Caco-2 (cell line): ENCODE data around the gene CREB3L1. TPM values are rescaled to one million over a fixed set of nuclear protein-coding genes. Genes with fewer than 3 reads are reported as not detected.

Source experiments
- Bru-seq: library from RNA; stranded (reverse); fragments of 400-500 nt; gene quantifications from one replicate; lab custom pipeline; 2021; lab: Mats Ljungman, UMichigan
- BruChase-seq, 2 experiments: library from RNA; stranded (reverse); fragments of 400-500 nt; gene quantifications; one replicate each; lab custom pipeline; 2021; lab: Mats Ljungman, UMichigan
- BruUV-seq: library from RNA; stranded (reverse); fragments of 400-500 nt; replicated peaks from 2 replicates; lab custom pipeline; 2021; lab: Mats Ljungman, UMichigan
- CTCF ChIA-PET: fragments of 300-600 bp; sonication (Branson Sonifier 250); formaldehyde crosslinking; loops from one replicate; lab custom pipeline; 2022; ENCODE audit warnings: antibody characterized with exemption; lab: Charles Lee
- POLR2A ChIA-PET: fragments of 300-600 bp; sonication (Branson Sonifier 250); formaldehyde crosslinking; loops from one replicate; lab custom pipeline; 2022; ENCODE audit warnings: antibody characterized with exemption; lab: Charles Lee
- DNase-seq, 2 experiments: peaks; one replicate each; pipeline versions ENCODE4 v3.0.0 to v3.0.0-alpha.2; 2020 to 2022
- H3K27me3 ChIP-seq: replicated peaks from 2 replicates; pipeline ENCODE4 v1.6.0; 2011; ENCODE audit warnings: low read length; ENCODE audit not compliant: control insufficient read depth, insufficient read depth
- H3K36me3 ChIP-seq: 2 replicates; pipeline ENCODE4 v1.5.1; 2011; ENCODE audit warnings: low read length; ENCODE audit not compliant: control insufficient read depth, insufficient read depth
- H3K4me1 ChIP-seq: fragments of 250-450 bp; sonication (Bioruptor Pico); 2 replicates; pipeline ENCODE4 v1.5.1; 2020; ENCODE audit warnings: mild to moderate bottlenecking
- H3K4me3 ChIP-seq: 2 replicates; pipeline ENCODE4 v1.5.1; 2011; ENCODE audit warnings: low read depth, mild to moderate bottlenecking, control low read depth, low read length
- H3K9me3 ChIP-seq: fragments of 250-450 bp; sonication (Bioruptor Pico); 2 replicates; pipeline ENCODE4 v1.5.1; 2020; ENCODE audit warnings: mild to moderate bottlenecking, moderate library complexity
- H3K27ac Mint-ChIP-seq: one replicate; pipeline ENCODE4 v1.8.0; 2022; ENCODE audit warnings: mixed read lengths; ENCODE audit not compliant: unreplicated experiment
- H3K27me3 Mint-ChIP-seq: one replicate; pipeline ENCODE4 v1.8.0; 2022; ENCODE audit warnings: mixed read lengths; ENCODE audit not compliant: insufficient read depth, unreplicated experiment
- H3K36me3 Mint-ChIP-seq: one replicate; pipeline ENCODE4 v1.8.0; 2022; ENCODE audit warnings: mild to moderate bottlenecking, mixed read lengths; ENCODE audit not compliant: insufficient read depth, unreplicated experiment
- H3K4me1 Mint-ChIP-seq: one replicate; pipeline ENCODE4 v1.8.0; 2022; ENCODE audit warnings: low read depth, mixed read lengths; ENCODE audit not compliant: unreplicated experiment
- H3K4me3 Mint-ChIP-seq: one replicate; pipeline ENCODE4 v1.8.0; 2022; ENCODE audit warnings: mild to moderate bottlenecking, moderate library complexity, mixed read lengths; ENCODE audit not compliant: unreplicated experiment
- H3K9me3 Mint-ChIP-seq: one replicate; pipeline ENCODE4 v1.8.0; 2022; ENCODE audit warnings: mixed read lengths; ENCODE audit not compliant: unreplicated experiment
- CTCF ChIP-seq, 2 experiments: fragments of 200-600 bp in 1 of 2; IDR thresholded peaks; 1 replicate in 1 of 2; 2 replicates in 1 of 2; pipeline versions ENCODE4 v1.5.1 to v1.8.0; 2011 to 2022; ENCODE audit warnings: antibody characterized with exemption in 1 of 2, control low read depth in 1 of 2, inconsistent platforms in 1 of 2, low read depth in 1 of 2, low read length in 1 of 2, mild to moderate bottlenecking in 1 of 2, moderate library complexity in 1 of 2; ENCODE audit not compliant: insufficient read depth in 1 of 2, severe bottlenecking in 1 of 2, unreplicated experiment in 1 of 2
- intact Hi-C: fragments of 100-400 bp; cut with micrococcal nuclease; formaldehyde crosslinking; loops from one replicate; pipeline ENCODE4 v1.10.0; 2022; ENCODE audit not compliant: unreplicated experiment
- long read RNA-seq: library from polyadenylated mRNA; stranded (forward); transcript quantifications from one replicate; pipeline ENCODE4 v2.0.0, GENCODE V29; 2022
- total RNA-seq: library from RNA; stranded (reverse); gene quantifications from 2 replicates; pipeline ENCODE4 v1.2.3, GENCODE V29; 2022

The CREB3L1 gene
- total RNA-seq (24.9 and 29.5 TPM in 2 replicates), Bru-seq, nascent RNA (percentile 63 among the genes with signal in this experiment), BruChase-seq, experiment 1, labeled RNA remaining after a 2-hour chase (percentile 57 among the genes with signal in this experiment), BruChase-seq, experiment 2, labeled RNA remaining after a 6-hour chase (percentile 62 among the genes with signal in this experiment)
- long read RNA-seq, transcript CREB3L1-206 (12 exons, 2,687 nt): major isoform, 48 of 69 reads
- long read RNA-seq, partial matches to known transcripts: 8 of 69 reads
- long read RNA-seq, other reads (novel, unspliced or antisense): 13 of 69 reads

- CTCF ChIA-PET: interaction anchor here (0.6 to 2.3 kb wide), 12 partner anchors 12 to 114 kb away, joined by 3 to 12 read pairs (median 4); partner anchors contain the start of gene CHRM4
- H3K4me3 Mint-ChIP-seq: peak within 1 kb of the TSS; percentile 89
- peak within 1 kb of the TSS; percentile 85 for H3K4me3 ChIP-seq
- H3K9me3 ChIP-seq: no peaks in the 10 kb centered on the region
- POLR2A ChIA-PET: interaction anchor here (0.6 to 3.5 kb wide), 3 partner anchors 35 to 157 kb away, joined by 5 to 23 read pairs (median 10); no protein-coding TSS in a partner anchor
- H3K4me1 ChIP-seq: peaks cover 64% of the 10 kb centered on the region
- H3K36me3 ChIP-seq: no peaks in the 10 kb centered on the region; the same call in 1 of the 2 replicates
- H3K27me3 ChIP-seq: no peaks in the 10 kb centered on the region
- intact Hi-C loops: loop anchor here (1.0 to 2.0 kb wide), 3 partner anchors 19 to 31 kb away; no protein-coding TSS in a partner anchor
- BruUV-seq: no TSS peak
- peaks cover 66% of the 10 kb centered on the region for H3K4me1 Mint-ChIP-seq
- H3K27me3 Mint-ChIP-seq: no peaks in the 10 kb centered on the region
- DNase-seq: peak; percentile 73 to 81
- no peak for TF ChIP-seq CTCF (IDR thresholded peaks at IDR 0.05; ENCODE audit: insufficient read depth in 1 of 2, low read depth in 1 of 2, low read length in 1 of 2, severe bottlenecking in 1 of 2, unreplicated experiment in 1 of 2)
- no peaks in the 10 kb centered on the region for H3K9me3 Mint-ChIP-seq
- H3K36me3 Mint-ChIP-seq: peaks cover 13% of the 10 kb centered on the region
- peak within 1 kb of the TSS; percentile 52 for H3K27ac Mint-ChIP-seq
These were observed at the start of gene CREB3L1 for GRCh38 chr11:46277622-46278386. CREB3L1 (plus strand) TSS chr11:46277662; CDS start chr11:46278112, 450 bp downstream.

- no peak overlapping the region for H3K4me3 Mint-ChIP-seq
- no peaks in the 10 kb centered on the region for H3K36me3 ChIP-seq
- H3K9me3 Mint-ChIP-seq: peaks cover 7% of the 10 kb centered on the region
- H3K4me3 ChIP-seq: no peak overlapping the region
- no peaks in the 10 kb centered on the region for H3K27me3 ChIP-seq
- TF ChIP-seq CTCF (IDR thresholded peaks at IDR 0.05; ENCODE audit: insufficient read depth in 1 of 2, low read depth in 1 of 2, low read length in 1 of 2, severe bottlenecking in 1 of 2, unreplicated experiment in 1 of 2): no peak
- no peaks in the 10 kb centered on the region for H3K4me1 ChIP-seq
- no peaks in the 10 kb centered on the region for H3K4me1 Mint-ChIP-seq
- H3K27ac Mint-ChIP-seq: no peak overlapping the region
- DNase-seq: no peak
- POLR2A ChIA-PET: no interaction called here
- intact Hi-C loops: no loop called here
- BruUV-seq: no TSS peak
- H3K27me3 Mint-ChIP-seq: peaks cover under 1% of the 10 kb centered on the region
- CTCF ChIA-PET: no interaction called here
- peaks cover 6% of the 10 kb centered on the region for H3K36me3 Mint-ChIP-seq
- no peaks in the 10 kb centered on the region for H3K9me3 ChIP-seq
These were observed 48.2 kb upstream of the CREB3L1 start for GRCh38 chr11:46229230-46229629.

- Histone ChIP-seq H3K36me3 (no peaks in the 10 kb centered on the region), H3K27me3 (no peaks in the 10 kb centered on the region; the same call in 1 of the 2 replicates), H3K4me3 (no peak overlapping the region), H3K9me3 (no peaks in the 10 kb centered on the region), H3K4me1 (no peaks in the 10 kb centered on the region; the same call in 1 of the 2 replicates)
- no peak for DNase-seq
- Mint-ChIP-seq H3K9me3 (peaks cover 7% of the 10 kb centered on the region), H3K4me3 (no peak overlapping the region), H3K36me3 (peaks cover 14% of the 10 kb centered on the region), H3K4me1 (peaks cover 16% of the 10 kb centered on the region), H3K27ac (no peak overlapping the region), H3K27me3 (peaks cover 8% of the 10 kb centered on the region)
- TF ChIP-seq CTCF (IDR thresholded peaks at IDR 0.05; ENCODE audit: insufficient read depth in 1 of 2, low read depth in 1 of 2, low read length in 1 of 2, severe bottlenecking in 1 of 2, unreplicated experiment in 1 of 2): no peak
- ChIA-PET POLR2A (interaction anchor here (1.3 kb wide), 1 partner anchor 9 kb away, joined by 3 read pairs; no protein-coding TSS in a partner anchor), CTCF (interaction anchor here (0.6 kb wide), 1 partner anchor 121 kb away, joined by 3 read pairs; no protein-coding TSS in a partner anchor)
- no TSS peak for BruUV-seq
- intact Hi-C loops: no loop called here
These were observed 43.2 kb upstream of the CREB3L1 start for GRCh38 chr11:46234311-46234710.
